Measurements from ENCODE around the gene REEP3.

DNA sequence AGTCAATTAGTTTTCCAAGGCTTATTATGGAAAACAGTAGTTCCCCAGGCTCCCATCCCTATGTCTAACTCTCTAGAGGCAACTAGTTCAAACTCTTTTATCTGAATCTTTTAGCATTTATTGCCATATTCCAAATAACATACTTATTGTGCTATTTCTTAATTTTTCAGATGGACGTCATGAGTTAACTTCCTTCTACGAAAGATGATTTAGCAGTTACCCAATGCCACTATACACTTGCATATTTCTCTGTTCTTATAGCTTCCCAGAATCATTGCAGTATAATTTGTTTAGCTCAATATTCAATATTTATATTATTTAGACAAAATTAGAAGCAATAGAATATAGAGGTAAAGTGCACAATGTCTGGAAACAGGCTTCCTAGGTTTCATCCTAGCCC is 52.8 kb downstream of the REEP3 start:
- TF ChIP-seq, protein P1, sequence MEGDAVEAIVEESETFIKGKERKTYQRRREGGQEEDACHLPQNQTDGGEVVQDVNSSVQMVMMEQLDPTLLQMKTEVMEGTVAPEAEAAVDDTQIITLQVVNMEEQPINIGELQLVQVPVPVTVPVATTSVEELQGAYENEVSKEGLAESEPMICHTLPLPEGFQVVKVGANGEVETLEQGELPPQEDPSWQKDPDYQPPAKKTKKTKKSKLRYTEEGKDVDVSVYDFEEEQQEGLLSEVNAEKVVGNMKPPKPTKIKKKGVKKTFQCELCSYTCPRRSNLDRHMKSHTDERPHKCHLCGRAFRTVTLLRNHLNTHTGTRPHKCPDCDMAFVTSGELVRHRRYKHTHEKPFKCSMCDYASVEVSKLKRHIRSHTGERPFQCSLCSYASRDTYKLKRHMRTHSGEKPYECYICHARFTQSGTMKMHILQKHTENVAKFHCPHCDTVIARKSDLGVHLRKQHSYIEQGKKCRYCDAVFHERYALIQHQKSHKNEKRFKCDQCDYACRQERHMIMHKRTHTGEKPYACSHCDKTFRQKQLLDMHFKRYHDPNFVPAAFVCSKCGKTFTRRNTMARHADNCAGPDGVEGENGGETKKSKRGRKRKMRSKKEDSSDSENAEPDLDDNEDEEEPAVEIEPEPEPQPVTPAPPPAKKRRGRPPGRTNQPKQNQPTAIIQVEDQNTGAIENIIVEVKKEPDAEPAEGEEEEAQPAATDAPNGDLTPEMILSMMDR (IDR thresholded peaks at IDR 0.05): no peak
- TF ChIP-seq POLR2A (IDR thresholded peaks at IDR 0.05): no peak
